HepG2 (cell line): ENCODE data around the gene CLIC4. TPM values are rescaled to one million over a fixed set of nuclear protein-coding genes. Genes with fewer than 3 reads are reported as not detected.

Experiments
- AGO2 ChIP-seq: fragments of 200-400 bp; formaldehyde crosslinking; optimal IDR thresholded peaks from 2 replicates; pipeline ENCODE3; 2017; ENCODE audit warnings: mild to moderate bottlenecking, low read depth, low read length, moderate library complexity
- CBX2 ChIP-seq, 2 experiments: fragments of 200-600 bp in 1 of 2; sonication (generic); formaldehyde crosslinking in 1 of 2; IDR thresholded peaks; 2 replicates each; pipeline versions ENCODE4 v1.7.0 to v1.8.1; 2018 to 2022; ENCODE audit warnings: low read depth in 2 of 2, low read length in 1 of 2, mild to moderate bottlenecking in 1 of 2, missing genetic modification reagents in 1 of 2
- DMAP1 ChIP-seq: IDR thresholded peaks from 2 replicates; pipeline ENCODE4 v1.6.1; 2016
- GFI1 ChIP-seq: sonication (generic); formaldehyde crosslinking; IDR thresholded peaks from 2 replicates; pipeline ENCODE4 v1.5.0; 2020; ENCODE audit warnings: missing genetic modification reagents, mild to moderate bottlenecking, borderline replicate concordance
- HMGA1 ChIP-seq: sonication (generic); formaldehyde crosslinking; conservative IDR thresholded peaks from 2 replicates; pipeline ENCODE4 v1.4.0; 2020; ENCODE audit warnings: missing genetic modification reagents
- HNRNPK ChIP-seq: fragments of 200-400 bp; formaldehyde crosslinking; IDR thresholded peaks from 2 replicates; pipeline ENCODE4 v1.6.1; 2018; ENCODE audit warnings: low read length, low read depth, moderate library complexity, mild to moderate bottlenecking; ENCODE audit not compliant: poor library complexity, severe bottlenecking
- ISL2 ChIP-seq: sonication (generic); formaldehyde crosslinking; IDR thresholded peaks from 2 replicates; pipeline ENCODE4 v1.5.0; 2020; ENCODE audit warnings: missing genetic modification reagents
- NRL ChIP-seq: sonication (generic); formaldehyde crosslinking; IDR thresholded peaks from 2 replicates; pipeline ENCODE4 v1.5.0; 2020; ENCODE audit warnings: missing genetic modification reagents, mild to moderate bottlenecking, moderate library complexity, borderline replicate concordance
- PAF1 ChIP-seq: IDR thresholded peaks from 2 replicates; pipeline ENCODE4 v1.6.1; 2016; ENCODE audit warnings: missing genetic modification reagents, missing compliant biosample characterization
- YEATS4 ChIP-seq: sonication (generic); formaldehyde crosslinking; IDR thresholded peaks from 2 replicates; pipeline ENCODE4 v1.4.0; 2020; ENCODE audit warnings: missing genetic modification reagents, borderline replicate concordance
- ZNF335 ChIP-seq: sonication (generic); formaldehyde crosslinking; IDR thresholded peaks from 2 replicates; pipeline ENCODE4 v1.4.0; 2020; ENCODE audit warnings: missing genetic modification reagents
- ZNF34 ChIP-seq: sonication (generic); formaldehyde crosslinking; IDR thresholded peaks from 2 replicates; pipeline ENCODE4 v1.4.0; 2020; ENCODE audit warnings: mild to moderate bottlenecking, missing genetic modification reagents, borderline replicate concordance
- ZNF607 ChIP-seq: sonication (generic); formaldehyde crosslinking; IDR thresholded peaks from 2 replicates; pipeline ENCODE4 v1.5.1; 2020; ENCODE audit warnings: missing genetic modification reagents, mild to moderate bottlenecking, borderline replicate concordance
- ZNF761 ChIP-seq: sonication (generic); formaldehyde crosslinking; conservative IDR thresholded peaks from 2 replicates; pipeline ENCODE4 v1.4.0; 2020; ENCODE audit warnings: mild to moderate bottlenecking, missing genetic modification reagents
- polyA plus RNA-seq, 8 experiments: library from polyadenylated mRNA; depleted of rRNA in 3 of 8; stranded (reverse) in 7 of 8; unstranded in 1 of 8; fragments of >200 nt; fragmentation: Illumina TruSeq in 4 of 8; extraction: Trizol in 4 of 8; gene quantifications; 2 replicates each; pipeline versions ENCODE4 v1.2.1 to v1.2.3, GENCODE V29; 2011 to 2016; ENCODE audit warnings: low read depth in 4 of 8, missing spikeins in 1 of 8, mixed read lengths in 1 of 8; ENCODE audit not compliant: insufficient read depth in 1 of 8
- total RNA-seq, 5 experiments: library from RNA; depleted of rRNA; stranded (reverse); fragments of >200 nt; fragmentation: Illumina TruSeq; extraction: Trizol; gene quantifications; 2 replicates each; pipeline ENCODE4 v1.2.3, GENCODE V29; 2016; ENCODE audit warnings: low read depth in 1 of 5
- TF ChIP-seq, protein P1 (sequence below): sonication (generic); formaldehyde crosslinking; IDR thresholded peaks from 2 replicates; pipeline ENCODE4 v1.4.0; 2020; ENCODE audit warnings: mild to moderate bottlenecking, missing genetic modification reagents
- TF ChIP-seq, protein P2 (sequence below): sonication (generic); formaldehyde crosslinking; IDR thresholded peaks from 2 replicates; pipeline ENCODE4 v1.8.1; 2023; ENCODE audit warnings: missing genetic modification reagents, inconsistent platforms, borderline replicate concordance
- TF ChIP-seq, protein P3 (sequence below): IDR thresholded peaks from 2 replicates; pipeline ENCODE4 v1.6.1; 2016; ENCODE audit warnings: missing compliant biosample characterization, missing genetic modification reagents, borderline replicate concordance

The CLIC4 gene
- total and polyA plus RNA-seq, 2 of the 13 experiments (the other 11 are each of a cell fraction or from before 2014, with no cell fraction given): 23.3 to 77.4 TPM

DNA sequence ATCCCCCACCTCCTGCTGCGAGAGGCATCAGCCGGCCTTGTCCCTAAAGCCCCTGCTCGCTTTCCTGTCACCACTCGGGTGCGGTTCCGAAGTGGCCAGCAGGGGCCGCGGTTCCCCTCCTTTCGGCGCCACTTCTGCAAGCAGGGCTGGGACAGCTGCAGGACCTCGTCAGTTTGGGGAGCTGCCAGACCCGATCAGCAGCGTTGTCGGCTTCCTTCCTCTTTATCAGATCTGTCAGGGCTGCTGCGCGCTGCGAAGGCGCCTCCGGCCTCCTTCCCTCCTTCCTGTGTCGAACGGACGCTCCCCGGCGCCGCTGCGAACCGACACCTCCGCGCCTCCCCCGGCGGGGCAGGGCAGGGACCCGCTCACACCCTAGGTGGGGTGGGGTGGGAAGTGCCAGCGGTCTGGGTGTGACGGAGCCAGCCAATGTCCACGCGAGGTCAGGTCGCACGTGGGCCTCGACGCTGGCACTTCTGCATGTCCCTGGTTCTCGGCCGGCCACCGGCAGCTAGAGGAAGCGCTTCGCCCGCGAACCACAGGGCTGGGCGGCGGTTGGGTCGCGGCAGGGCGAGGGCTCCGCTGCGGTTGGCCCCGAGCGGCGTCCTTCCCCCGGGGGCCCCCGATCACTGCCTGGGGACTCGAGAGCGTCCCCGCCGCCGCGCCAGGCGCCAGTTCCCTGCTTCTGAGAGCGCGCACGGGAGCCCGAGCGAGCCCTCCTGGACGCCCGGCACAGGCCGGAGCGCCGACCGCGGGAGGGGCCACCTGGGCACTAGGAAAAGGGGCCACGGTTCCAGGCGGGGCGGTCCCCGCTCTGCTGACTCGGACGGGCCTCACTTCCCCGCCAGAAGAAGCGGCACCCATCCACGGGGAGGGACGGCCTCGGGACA is 103.0 kb downstream of the CLIC4 start (continued):
- TF ChIP-seq, protein P1, sequence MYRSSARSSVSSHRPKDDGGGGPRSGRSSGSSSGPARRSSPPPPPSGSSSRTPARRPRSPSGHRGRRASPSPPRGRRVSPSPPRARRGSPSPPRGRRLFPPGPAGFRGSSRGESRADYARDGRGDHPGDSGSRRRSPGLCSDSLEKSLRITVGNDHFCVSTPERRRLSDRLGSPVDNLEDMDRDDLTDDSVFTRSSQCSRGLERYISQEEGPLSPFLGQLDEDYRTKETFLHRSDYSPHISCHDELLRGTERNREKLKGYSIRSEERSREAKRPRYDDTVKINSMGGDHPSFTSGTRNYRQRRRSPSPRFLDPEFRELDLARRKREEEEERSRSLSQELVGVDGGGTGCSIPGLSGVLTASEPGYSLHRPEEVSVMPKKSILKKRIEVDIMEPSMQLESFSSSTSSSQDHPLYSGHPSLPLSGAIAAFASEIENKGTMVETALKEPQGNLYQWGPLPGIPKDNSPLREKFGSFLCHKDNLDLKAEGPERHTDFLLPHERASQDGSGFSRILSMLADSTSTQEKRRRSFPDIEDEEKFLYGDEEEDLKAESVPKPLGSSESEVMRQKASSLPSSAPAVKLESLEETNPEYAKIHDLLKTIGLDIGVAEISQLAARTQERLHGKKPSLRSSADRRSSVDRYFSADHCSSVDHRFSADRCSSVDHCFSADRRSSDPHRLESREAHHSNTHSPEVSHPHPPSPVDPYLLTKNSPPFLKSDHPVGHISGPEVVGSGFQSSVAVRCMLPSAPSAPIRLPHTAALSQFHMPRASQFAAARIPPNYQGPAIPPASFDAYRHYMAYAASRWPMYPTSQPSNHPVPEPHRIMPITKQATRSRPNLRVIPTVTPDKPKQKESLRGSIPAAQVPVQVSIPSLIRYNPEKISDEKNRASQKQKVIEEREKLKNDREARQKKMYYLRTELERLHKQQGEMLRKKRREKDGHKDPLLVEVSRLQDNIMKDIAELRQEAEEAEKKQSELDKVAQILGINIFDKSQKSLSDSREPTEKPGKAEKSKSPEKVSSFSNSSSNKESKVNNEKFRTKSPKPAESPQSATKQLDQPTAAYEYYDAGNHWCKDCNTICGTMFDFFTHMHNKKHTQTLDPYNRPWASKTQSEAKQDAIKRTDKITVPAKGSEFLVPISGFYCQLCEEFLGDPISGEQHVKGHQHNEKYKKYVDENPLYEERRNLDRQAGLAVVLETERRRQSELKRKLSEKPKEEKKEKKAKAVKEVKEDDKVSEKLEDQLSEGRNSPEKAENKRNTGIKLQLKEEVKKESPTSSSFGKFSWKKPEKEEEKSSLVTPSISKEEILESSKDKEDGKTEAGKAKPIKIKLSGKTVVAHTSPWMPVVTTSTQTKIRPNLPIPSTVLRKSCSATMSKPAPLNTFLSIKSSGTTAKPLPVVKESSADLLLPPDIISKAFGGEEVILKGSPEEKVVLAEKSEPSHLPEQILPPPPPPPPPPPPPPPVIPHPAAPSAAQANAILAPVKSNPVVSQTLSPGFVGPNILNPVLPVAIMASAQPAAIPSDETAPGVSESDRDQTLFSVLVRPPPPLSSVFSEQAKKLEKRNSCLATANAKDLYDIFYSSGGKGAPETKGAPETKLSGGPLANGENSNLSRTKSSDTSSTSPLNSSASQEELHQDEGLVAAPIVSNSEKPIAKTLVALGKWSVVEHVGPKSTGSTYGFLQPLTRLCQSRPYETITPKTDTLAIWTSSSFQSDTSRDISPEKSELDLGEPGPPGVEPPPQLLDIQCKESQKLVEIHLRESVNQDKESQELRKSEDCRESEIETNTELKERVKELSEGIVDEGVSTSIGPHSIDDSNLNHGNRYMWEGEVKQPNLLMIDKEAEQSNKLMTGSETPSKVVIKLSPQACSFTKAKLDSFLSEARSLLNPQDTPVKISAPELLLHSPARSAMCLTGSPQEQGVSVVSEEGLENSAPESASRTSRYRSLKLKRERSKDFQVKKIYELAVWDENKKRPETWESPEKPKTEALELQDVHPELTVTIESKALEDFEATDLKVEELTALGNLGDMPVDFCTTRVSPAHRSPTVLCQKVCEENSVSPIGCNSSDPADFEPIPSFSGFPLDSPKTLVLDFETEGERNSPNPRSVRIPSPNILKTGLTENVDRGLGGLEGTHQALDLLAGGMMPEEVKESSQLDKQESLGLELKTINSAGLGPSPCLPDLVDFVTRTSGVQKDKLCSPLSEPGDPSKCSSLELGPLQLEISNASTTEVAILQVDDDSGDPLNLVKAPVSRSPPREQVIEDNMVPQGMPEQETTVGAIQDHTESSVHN: 0 out of 2 replicates have a peak, but pooled peaks have one; percentile 25
- TF ChIP-seq AGO2 (peak; percentile 97), ZNF607 (CRISPR knock-in tag) (peak; percentile 44; the same call in 1 of the 2 replicates), ZNF761 (0 out of 2 replicates have a peak, but pooled peaks have one; percentile 50), ZNF335 (CRISPR knock-in tag) (0 out of 2 replicates have a peak, but pooled peaks have one; percentile 21), YEATS4 (CRISPR knock-in tag) (peak; percentile 40; the same call in 1 of the 2 replicates), ZNF34 (CRISPR knock-in tag) (0 out of 2 replicates have a peak, but pooled peaks have one; percentile 28), ISL2 (CRISPR knock-in tag) (0 out of 2 replicates have a peak, but pooled peaks have one; percentile 19), CBX2 (IDR thresholded peaks at IDR 0.05; ENCODE audit: low read depth, low read length) (no peak), CBX2 (CRISPR knock-in tag; IDR thresholded peaks at IDR 0.05; ENCODE audit: low read depth) (peak; percentile 22; the same call in 1 of the 2 replicates), DMAP1 (CRISPR knock-in tag) (0 out of 2 replicates have a peak, but pooled peaks have one; percentile 45), HMGA1 (no peak), GFI1 (CRISPR knock-in tag) (peak; percentile 40; the same call in 1 of the 2 replicates), PAF1 (CRISPR knock-in tag) (peak; percentile 86; the same call in 1 of the 2 replicates), NRL (peak; percentile 84; the same call in 1 of the 2 replicates), HNRNPK (peak; percentile 31)
- TF ChIP-seq, protein P2, sequence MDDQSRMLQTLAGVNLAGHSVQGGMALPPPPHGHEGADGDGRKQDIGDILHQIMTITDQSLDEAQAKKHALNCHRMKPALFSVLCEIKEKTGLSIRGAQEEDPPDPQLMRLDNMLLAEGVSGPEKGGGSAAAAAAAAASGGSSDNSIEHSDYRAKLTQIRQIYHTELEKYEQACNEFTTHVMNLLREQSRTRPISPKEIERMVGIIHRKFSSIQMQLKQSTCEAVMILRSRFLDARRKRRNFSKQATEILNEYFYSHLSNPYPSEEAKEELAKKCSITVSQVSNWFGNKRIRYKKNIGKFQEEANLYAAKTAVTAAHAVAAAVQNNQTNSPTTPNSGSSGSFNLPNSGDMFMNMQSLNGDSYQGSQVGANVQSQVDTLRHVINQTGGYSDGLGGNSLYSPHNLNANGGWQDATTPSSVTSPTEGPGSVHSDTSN: no peak
- TF ChIP-seq, protein P3, sequence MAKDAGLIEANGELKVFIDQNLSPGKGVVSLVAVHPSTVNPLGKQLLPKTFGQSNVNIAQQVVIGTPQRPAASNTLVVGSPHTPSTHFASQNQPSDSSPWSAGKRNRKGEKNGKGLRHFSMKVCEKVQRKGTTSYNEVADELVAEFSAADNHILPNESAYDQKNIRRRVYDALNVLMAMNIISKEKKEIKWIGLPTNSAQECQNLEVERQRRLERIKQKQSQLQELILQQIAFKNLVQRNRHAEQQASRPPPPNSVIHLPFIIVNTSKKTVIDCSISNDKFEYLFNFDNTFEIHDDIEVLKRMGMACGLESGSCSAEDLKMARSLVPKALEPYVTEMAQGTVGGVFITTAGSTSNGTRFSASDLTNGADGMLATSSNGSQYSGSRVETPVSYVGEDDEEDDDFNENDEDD (CRISPR knock-in tag): peak; percentile 60; the same call in 1 of the 2 replicates
